HG03439 (cell line): Measurements from ENCODE around the gene STK16.
"Not testable (repeated sequence)": the region's sequence is repeated elsewhere in the genome, so short reads cannot be mapped to it uniquely, and the experiment has no call there.

Experiments
- ATAC-seq: cut with Tn5 transposase; IDR thresholded peaks from one replicate; pipeline ENCODE4 v1.9.1; 2021; ENCODE audit warnings: mild to moderate bottlenecking, moderate library complexity; ENCODE audit not compliant: unreplicated experiment

The STK16 gene

DNA sequence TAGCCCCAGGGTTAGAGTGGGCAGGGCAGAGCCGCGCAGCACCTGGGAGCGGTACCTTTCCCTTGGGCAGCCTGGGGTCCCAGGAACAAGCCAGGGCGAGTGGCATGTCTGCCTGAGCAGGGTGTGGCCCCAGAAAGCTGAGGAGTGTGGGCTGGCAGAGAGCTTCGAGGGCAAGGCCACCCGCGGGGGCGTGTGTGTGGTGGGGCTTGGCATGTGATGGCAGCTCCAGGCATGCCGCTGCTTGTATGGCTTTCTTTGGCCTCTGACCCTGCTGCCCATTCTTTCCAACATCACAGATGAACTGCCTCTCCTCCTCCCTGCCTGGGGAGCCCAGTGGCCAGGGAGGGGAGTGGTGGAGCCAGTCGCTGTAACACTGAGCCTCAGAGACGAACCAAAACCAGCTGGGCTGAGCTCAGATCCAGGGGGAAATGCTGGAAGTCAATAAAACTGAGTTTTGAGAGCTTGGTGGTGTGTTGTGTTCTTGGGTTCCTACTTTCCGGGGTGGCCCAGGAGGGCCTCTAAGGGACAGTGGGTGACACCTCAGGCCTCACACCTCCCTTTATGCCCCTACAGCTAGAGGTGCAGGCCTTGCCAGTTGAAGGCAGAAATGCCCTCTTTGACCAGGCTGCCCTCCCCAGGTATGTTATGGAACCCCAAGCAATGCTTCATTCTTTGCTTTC is 41.3 kb downstream of the STK16 start:
- no peak for ATAC-seq

- not testable (repeated sequence) for ATAC-seq
These were observed 41.8 kb downstream of the STK16 start for GRCh38 chr2:219287116-219287440.

- no peak for ATAC-seq
These were observed 42.4 kb downstream of the STK16 start for GRCh38 chr2:219287580-219288265.

GRCh38 chr2:219289195-219289536 is 43.9 kb downstream of the STK16 start:
- no peak for ATAC-seq

DNA sequence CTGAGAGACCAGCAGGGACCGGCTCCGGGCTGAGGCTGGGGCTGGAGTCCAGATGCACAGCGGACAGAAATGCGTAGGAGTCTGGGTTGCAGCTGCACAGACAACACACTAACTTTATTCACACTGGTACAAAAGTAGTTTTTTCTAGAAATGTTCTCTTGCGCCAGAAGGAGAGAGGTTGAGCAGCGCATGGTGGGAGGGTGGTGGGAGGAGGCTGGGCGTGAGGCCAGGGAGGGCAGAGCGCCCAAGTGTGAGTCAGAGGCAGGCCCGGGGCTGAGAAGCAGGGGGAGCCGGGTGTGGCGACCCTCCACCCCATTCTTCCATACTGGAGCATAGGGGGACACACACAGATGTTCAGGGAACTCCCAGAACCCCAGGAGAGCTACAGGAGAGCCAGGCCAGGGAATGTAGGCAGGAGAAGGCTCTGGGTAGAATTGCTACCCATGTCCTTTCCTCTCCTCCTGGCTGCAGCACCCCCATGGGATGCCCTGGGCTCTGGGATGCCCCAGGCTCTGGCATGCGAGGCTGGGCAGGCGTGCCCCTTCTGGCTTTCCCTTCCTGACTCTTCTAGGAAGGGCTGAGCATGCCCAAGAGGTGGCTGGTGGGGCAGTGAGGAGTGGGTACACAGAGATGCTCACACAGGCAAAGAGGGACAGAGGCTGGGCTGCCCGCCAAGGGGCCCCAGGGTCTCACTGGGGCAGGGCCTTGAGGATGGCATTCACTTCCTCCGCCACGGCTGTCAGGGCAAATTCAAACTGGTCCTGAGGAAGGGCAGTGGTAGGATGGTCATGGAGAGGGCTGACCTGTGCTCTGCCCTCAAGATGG is 44.5 kb downstream of the STK16 start:
- ATAC-seq = no peak

DNA sequence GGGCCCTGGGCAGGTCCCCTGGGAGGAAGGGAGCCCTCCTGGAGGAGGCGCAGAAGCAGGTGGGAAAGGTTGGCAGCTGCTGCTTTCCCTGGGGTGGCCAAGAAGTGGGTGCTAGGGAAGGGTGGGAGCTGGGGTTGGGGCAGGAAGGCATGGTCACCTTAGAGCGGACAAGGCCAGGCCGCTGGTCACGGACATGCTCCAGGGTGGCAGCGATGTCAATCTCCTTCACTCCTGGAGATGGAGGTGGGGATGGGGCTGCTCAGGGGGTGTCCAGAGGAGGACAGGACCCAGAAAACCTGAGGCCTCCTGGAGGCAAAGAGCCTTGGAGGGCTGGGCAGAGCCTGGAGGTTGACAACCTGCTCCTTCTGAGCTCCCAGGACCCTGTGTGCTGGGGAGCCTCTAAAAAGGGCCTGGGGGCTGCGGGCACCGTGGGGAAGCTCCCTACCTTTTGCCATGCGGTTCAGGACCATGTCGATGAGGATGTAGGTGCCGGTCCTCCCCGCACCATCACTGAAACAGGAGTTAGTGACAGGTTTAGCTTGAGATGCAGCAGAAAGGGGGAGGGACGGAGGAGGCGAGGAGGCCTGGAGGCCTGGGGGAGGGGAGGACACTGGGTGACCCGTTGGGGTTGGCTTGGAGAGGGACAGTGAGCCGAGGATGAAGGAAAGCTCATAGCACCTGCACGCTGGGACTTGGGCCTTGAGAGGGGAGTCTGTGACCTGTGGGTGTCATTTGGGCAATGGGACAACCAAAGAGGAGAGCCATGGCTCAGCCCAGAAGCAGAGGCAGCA is 45.3 kb downstream of the STK16 start:
- ATAC-seq = no peak

DNA sequence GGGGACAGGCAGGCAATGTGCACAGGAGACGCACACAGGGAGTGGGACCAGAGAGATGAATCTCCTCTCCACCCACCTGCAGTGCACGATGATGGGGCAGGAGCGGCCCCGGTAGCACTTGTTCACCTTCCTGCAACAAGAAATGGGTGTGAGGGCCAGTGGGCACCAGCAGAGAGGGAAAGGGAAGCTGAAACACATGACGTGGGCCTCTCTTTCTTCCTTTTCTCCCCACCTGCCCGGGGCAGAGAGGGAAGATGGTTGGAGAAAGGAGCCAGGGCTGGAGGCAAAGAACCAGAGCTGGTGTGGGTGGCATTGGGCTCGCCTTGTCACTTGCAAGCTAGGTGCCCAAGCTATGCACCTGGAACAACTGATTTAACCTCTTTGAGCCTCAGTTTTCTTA is 46.1 kb downstream of the STK16 start:
- ATAC-seq = no peak

DNA sequence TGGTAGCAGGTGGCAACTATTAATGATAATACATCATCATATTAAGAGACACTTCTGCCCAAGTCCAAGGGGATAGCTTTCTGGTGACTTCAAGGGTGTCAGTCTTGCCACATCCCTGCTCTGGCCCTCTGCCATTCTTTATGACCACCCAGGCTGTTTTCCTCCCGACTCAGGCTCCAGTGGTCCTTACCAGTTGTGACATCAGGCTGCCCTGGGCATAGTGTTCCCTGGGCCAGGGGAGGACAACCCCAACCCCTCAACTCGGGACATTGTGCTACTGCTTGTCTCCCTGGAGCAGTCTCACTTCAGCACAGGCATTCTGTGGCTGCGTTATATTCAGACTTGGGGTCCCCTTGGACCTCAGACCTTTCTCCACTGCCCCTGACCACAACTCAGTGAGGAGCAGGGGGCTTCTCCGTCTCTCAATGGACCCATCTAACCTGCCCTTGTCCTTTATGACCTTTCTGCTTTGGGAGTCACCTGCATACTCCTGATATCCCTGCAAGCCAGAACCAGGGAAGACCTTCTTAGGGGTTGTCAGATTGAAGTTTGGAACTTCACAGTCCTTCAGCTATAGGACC is 46.7 kb downstream of the STK16 start:
- ATAC-seq = no peak

GRCh38 chr2:219292616-219293015 is 47.3 kb downstream of the STK16 start:
- no peak for ATAC-seq

DNA sequence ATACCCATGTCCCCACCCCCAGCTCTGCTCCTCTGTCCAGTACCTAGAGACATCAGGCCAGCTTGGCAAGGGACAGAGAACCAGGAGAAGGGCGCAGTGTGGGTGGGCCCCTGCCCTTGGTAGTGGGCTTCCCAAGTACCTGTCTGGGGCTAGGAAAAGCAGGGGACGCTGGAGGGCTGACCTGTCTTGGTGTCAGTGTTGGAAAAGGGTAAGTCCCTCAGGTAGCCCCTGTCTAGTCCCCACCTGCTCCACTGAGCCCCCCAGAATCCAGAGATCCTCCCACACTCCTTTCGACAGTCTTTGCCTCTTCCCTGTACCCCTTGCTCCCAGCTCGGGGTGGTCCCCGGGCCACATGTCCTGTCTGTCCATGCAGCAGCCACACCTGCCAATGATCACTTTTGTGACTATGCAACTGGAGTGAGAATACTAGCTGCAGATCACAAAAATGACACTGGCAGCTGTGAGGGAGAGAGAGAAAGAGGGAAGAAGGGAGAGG is 48.5 kb downstream of the STK16 start:
- no peak for ATAC-seq

- peak; percentile 87 for ATAC-seq
These were observed 49.4 kb downstream of the STK16 start for GRCh38 chr2:219294356-219295351.

DNA sequence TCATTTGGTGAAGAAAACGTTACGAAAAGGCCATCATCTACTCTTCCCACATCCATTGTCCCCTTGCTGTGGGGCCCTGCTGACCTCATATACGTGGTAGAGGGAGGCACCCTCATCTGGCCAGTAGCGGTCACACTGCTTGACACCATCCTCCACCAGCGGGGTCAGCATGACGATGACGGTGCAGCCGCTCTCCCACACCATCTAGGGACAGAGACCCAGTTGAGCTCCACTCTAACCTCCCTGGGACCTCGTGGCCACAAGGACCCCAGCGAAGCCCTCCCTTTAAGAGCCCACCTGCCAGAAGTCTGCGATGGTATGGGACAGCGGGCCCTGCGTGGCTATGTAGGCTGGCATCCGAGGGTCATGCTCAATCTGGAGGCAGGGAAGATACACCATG is 50.9 kb downstream of the STK16 start:
- no peak for ATAC-seq

DNA sequence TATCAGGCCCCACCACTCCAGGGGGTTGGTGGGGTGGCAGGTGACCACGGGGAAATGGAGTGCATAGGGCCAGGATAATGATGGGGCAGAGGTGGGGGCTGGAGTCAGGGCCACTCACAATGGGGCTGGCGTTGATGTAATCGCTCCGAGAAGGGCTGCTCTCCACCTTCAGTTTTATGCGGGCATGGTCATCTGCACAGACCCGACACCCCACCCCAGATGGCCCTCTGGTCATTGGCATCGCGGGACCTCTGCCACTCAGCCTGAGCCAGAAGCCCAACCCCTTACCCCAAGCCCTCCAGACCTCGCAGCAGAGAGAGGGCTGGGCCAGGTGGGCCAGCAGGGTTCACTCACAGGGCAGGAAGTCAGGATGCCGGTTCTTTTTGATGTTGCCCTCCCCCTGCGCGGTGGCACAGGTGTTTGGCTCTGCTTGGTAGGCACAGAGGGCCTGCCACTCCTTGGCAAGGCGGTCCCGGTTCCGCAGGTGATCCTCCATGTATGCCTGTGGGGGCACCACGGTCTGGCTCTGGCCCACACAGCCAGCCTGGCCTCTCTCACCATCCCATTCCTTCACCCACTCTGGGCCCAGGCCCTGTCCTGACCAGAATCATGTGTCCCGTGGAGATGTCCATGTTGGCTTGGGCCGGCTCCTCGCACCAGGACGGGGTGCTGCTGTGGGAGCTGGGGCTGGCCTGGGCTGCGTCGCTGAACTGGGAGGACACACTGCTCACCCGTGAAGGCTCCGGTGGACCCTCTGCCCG is 51.5 kb downstream of the STK16 start:
- no peak for ATAC-seq

- ATAC-seq = no peak
These were observed 52.6 kb downstream of the STK16 start for GRCh38 chr2:219297766-219298456.

GRCh38 chr2:219298759-219299371 is 53.6 kb downstream of the STK16 start:
- ATAC-seq = peak; percentile 43

GRCh38 chr2:219299372-219299760 is 54.1 kb downstream of the STK16 start:
- ATAC-seq = no peak
